ENCODE results near the gene PGAP2. TPM values are rescaled to one million over a fixed set of nuclear protein-coding genes. Genes with fewer than 3 reads are reported as not detected.

The PGAP2 gene
- total RNA-seq, 1 donor from 2014 or later = 26.3 TPM

- H3K27me3 ChIP-seq (ENCODE audit: control insufficient read depth, insufficient read depth, low read length) = no peaks in the 10 kb centered on the region
- FAIRE-seq (no peak), DNase-seq (ENCODE audit: low read depth) (no peak)
- no peaks in the 10 kb centered on the region for H3K36me3 ChIP-seq (ENCODE audit: control insufficient read depth, insufficient read depth, low read length)
- no peak for TF ChIP-seq CTCF (IDR thresholded peaks at IDR 0.05; ENCODE audit: insufficient read depth, low read length, severe bottlenecking)
- H3K4me3 ChIP-seq (ENCODE audit: low read depth, low read length) = no peak overlapping the region
Measured at GRCh38 chr11:3799873-3800272, 8.5 kb upstream of the PGAP2 start.

GRCh38 chr11:3802011-3802790 lies 6.2 kb upstream of the PGAP2 start:
- no peak for DNase-seq (ENCODE audit: low read depth)
- no peaks in the 10 kb centered on the region for H3K36me3 ChIP-seq (ENCODE audit: control insufficient read depth, insufficient read depth, low read length)
- H3K27me3 ChIP-seq (ENCODE audit: control insufficient read depth, insufficient read depth, low read length) = no peaks in the 10 kb centered on the region
- TF ChIP-seq CTCF (IDR thresholded peaks at IDR 0.05; ENCODE audit: insufficient read depth, low read length, severe bottlenecking) = no peak
- FAIRE-seq = no peak
- H3K4me3 ChIP-seq (ENCODE audit: low read depth, low read length) = no peak overlapping the region

- Histone ChIP-seq H3K27me3 (ENCODE audit: control insufficient read depth, insufficient read depth, low read length) (no peaks in the 10 kb centered on the region), H3K4me3 (ENCODE audit: low read depth, low read length) (no peak overlapping the region), H3K36me3 (ENCODE audit: control insufficient read depth, insufficient read depth, low read length) (no peaks in the 10 kb centered on the region)
- DNase-seq (ENCODE audit: low read depth) (peak; percentile 55), FAIRE-seq (no peak)
- TF ChIP-seq CTCF (IDR thresholded peaks at IDR 0.05; ENCODE audit: insufficient read depth, low read length, severe bottlenecking) = no peak
Measured at GRCh38 chr11:3803726-3804495, 4.4 kb upstream of the PGAP2 start.

- H3K27me3 ChIP-seq (ENCODE audit: control insufficient read depth, insufficient read depth, low read length) = no peaks in the 10 kb centered on the region
- peak overlapping the region; percentile 62 for H3K4me3 ChIP-seq (ENCODE audit: low read depth, low read length)
- DNase-seq (ENCODE audit: low read depth) (peak; percentile 75), FAIRE-seq (peak; percentile 43)
- peak; percentile 53 for TF ChIP-seq CTCF (IDR thresholded peaks at IDR 0.05; ENCODE audit: insufficient read depth, low read length, severe bottlenecking)
- peaks cover 6% of the 10 kb centered on the region for H3K36me3 ChIP-seq (ENCODE audit: control insufficient read depth, insufficient read depth, low read length)
Measured at GRCh38 chr11:3808861-3809623, 682 bp downstream of the PGAP2 start.

- FAIRE-seq = no peak
- DNase-seq (ENCODE audit: low read depth) = no peak
- TF ChIP-seq CTCF (IDR thresholded peaks at IDR 0.05; ENCODE audit: insufficient read depth, low read length, severe bottlenecking) = no peak
- Histone ChIP-seq H3K4me3 (ENCODE audit: low read depth, low read length) (no peak overlapping the region), H3K27me3 (ENCODE audit: control insufficient read depth, insufficient read depth, low read length) (no peaks in the 10 kb centered on the region), H3K36me3 (ENCODE audit: control insufficient read depth, insufficient read depth, low read length) (peaks cover 6% of the 10 kb centered on the region)
Measured at GRCh38 chr11:3809624-3809928, 1.2 kb downstream of the PGAP2 start.

Data from bronchial epithelial cell (primary cell).